T-helper 1 cell treated with Interleukin-12 subunit alpha and Interleukin-12 subunit beta and Interleukin-4 antibody, amounts not matched to agents 30 ng/mL and 1 ng/mL, for 36 hours (primary cell): Measurements from ENCODE around the gene BRD3OS. TPM values are rescaled to one million over a fixed set of nuclear protein-coding genes. Genes with fewer than 3 reads are reported as not detected.
"Not testable (repeated sequence)": the region's sequence is repeated elsewhere in the genome, so short reads cannot be mapped to it uniquely, and the experiment has no call there.

Source experiments
- intact Hi-C: fragments of 100-400 bp; cut with micrococcal nuclease; formaldehyde crosslinking; loops from one replicate; pipeline ENCODE4 v1.15.1; 2024
- total RNA-seq: library from RNA; stranded (reverse); gene quantifications from 2 replicates; pipeline ENCODE4 v1.2.3, GENCODE V29; 2022

The BRD3OS gene
- total RNA-seq, 1 donor from 2014 or later = 14.4 TPM

GRCh38 chr9:134061688-134062371, 36.5 kb downstream of the BRD3OS start:
- intact Hi-C loops = loop anchor here (10.0 kb wide), 1 partner anchor 687 kb away; the partner anchor contains the start of genes STKLD1 and SURF4

- intact Hi-C loops = loop anchor here (10.0 kb wide), 1 partner anchor 688 kb away; the partner anchor contains the start of genes STKLD1 and SURF4
These were observed 37.3 kb downstream of the BRD3OS start for GRCh38 chr9:134062461-134063087.

GRCh38 chr9:134063088-134063570, 37.8 kb downstream of the BRD3OS start:
- intact Hi-C loops = loop anchor here (10.0 kb wide), 1 partner anchor 688 kb away; the partner anchor contains the start of genes STKLD1 and SURF4

- intact Hi-C loops = loop anchor here (10.0 kb wide), 1 partner anchor 689 kb away; the partner anchor contains the start of genes STKLD1 and SURF4
These were observed 38.5 kb downstream of the BRD3OS start for GRCh38 chr9:134063571-134064450.

- intact Hi-C loops = loop anchor here (5.0 to 10.0 kb wide), 4 partner anchors 378 to 1843 kb away; partner anchors contain the start of genes CAMSAP1, MED22, RPL7A and STKLD1
These were observed 39.4 kb downstream of the BRD3OS start for GRCh38 chr9:134064711-134065110.

- intact Hi-C loops = loop anchor here (5.0 to 10.0 kb wide), 4 partner anchors 376 to 1841 kb away; partner anchors contain the start of genes CAMSAP1, MED22, RPL7A and STKLD1
These were observed 40.5 kb downstream of the BRD3OS start for GRCh38 chr9:134065612-134066419.

- intact Hi-C loops = loop anchor here (5.0 to 10.0 kb wide), 4 partner anchors 376 to 1841 kb away; partner anchors contain the start of genes CAMSAP1, MED22, RPL7A and STKLD1
These were observed 41.2 kb downstream of the BRD3OS start for GRCh38 chr9:134066526-134066912.

GRCh38 chr9:134066913-134067851, 41.9 kb downstream of the BRD3OS start:
- intact Hi-C loops = loop anchor here (5.0 to 10.0 kb wide), 4 partner anchors 375 to 1840 kb away; partner anchors contain the start of genes CAMSAP1, MED22, RPL7A and STKLD1

- intact Hi-C loops = loop anchor here (1.0 to 10.0 kb wide), 13 partner anchors 31 to 1839 kb away; partner anchors contain the start of genes BRD3OS, CACFD1, CAMSAP1 and GTF3C5
These were observed 42.8 kb downstream of the BRD3OS start, which contains the start of gene BRD3 for GRCh38 chr9:134067904-134068743. TSS of gene BRD3 (minus strand) at chr9:134068026. CDS start at chr9:134053477, 14,549 bp downstream.

GRCh38 chr9:134068744-134069479, 43.6 kb downstream of the BRD3OS start:
- intact Hi-C loops = loop anchor here (1.0 to 10.0 kb wide), 13 partner anchors 30 to 1838 kb away; partner anchors contain the start of genes BRD3OS, CACFD1, CAMSAP1 and GTF3C5

- intact Hi-C loops = loop anchor here (2.0 to 10.0 kb wide), 6 partner anchors 373 to 1838 kb away; partner anchors contain the start of genes CAMSAP1, MED22, MRPS2 and RPL7A
These were observed 44.5 kb downstream of the BRD3OS start for GRCh38 chr9:134069480-134070399.

- intact Hi-C loops = no loop called here
These were observed 45.9 kb downstream of the BRD3OS start for GRCh38 chr9:134071149-134071548.

GRCh38 chr9:134072683-134073082, 47.4 kb downstream of the BRD3OS start:
- intact Hi-C loops = not testable (repeated sequence)

GRCh38 chr9:134073500-134073899, 48.2 kb downstream of the BRD3OS start:
- intact Hi-C loops = no loop called here

GRCh38 chr9:134075689-134076088, 50.4 kb downstream of the BRD3OS start:
- intact Hi-C loops = not testable (repeated sequence)

- intact Hi-C loops = no loop called here
These were observed 51.4 kb downstream of the BRD3OS start for GRCh38 chr9:134076644-134077043.
